Ectodermal cell (in vitro differentiated cells): Measurements from ENCODE around the gene RAI14.

Experiments used
- H3K27ac ChIP-seq: 2 replicates; pipeline ENCODE4 v1.7.0; 2013; ENCODE audit warnings: mild to moderate bottlenecking, low read depth, low read length; ENCODE audit not compliant: insufficient read depth, poor library complexity, severe bottlenecking
- H3K27me3 ChIP-seq: 2 replicates; pipeline ENCODE4 v1.7.0; 2013; ENCODE audit warnings: mild to moderate bottlenecking, low read length; ENCODE audit not compliant: insufficient read depth, control insufficient read depth, poor library complexity, severe bottlenecking
- H3K36me3 ChIP-seq: one replicate; pipeline ENCODE4 v1.7.0; 2013; ENCODE audit warnings: low read length; ENCODE audit not compliant: control insufficient read depth, insufficient read depth
- H3K4me1 ChIP-seq: one replicate; pipeline ENCODE4 v1.7.0; 2013; ENCODE audit warnings: low read length; ENCODE audit not compliant: control insufficient read depth, insufficient read depth
- H3K4me3 ChIP-seq: 2 replicates; pipeline ENCODE4 v1.7.0; 2013; ENCODE audit warnings: low read depth, low read length, control low read depth; ENCODE audit not compliant: insufficient read depth
- H3K9me3 ChIP-seq: 2 replicates; pipeline ENCODE4 v1.7.0; 2013; ENCODE audit warnings: mild to moderate bottlenecking, low read length, moderate library complexity; ENCODE audit not compliant: control insufficient read depth
- WGBS, 2 experiments: methylation state at CpG; one replicate each; pipeline ENCODE4 v1.1.7; 2013; ENCODE audit warnings: missing lambda C conversion rate in 2 of 2; 5-methylcytosine and 5-hydroxymethylcytosine counted together

The RAI14 gene

GRCh38 chr5:34859253-34859652 is 203.1 kb downstream of the RAI14 start:
- no peak overlapping the region for H3K27ac ChIP-seq
- 81% methylated on average over 5 of the region's 5 CpGs for WGBS, 2 experiments
- peaks cover under 1% of the 10 kb centered on the region for H3K4me1 ChIP-seq
- H3K36me3 ChIP-seq: no peaks in the 10 kb centered on the region
- no peaks in the 10 kb centered on the region for H3K27me3 ChIP-seq
- no peak overlapping the region for H3K4me3 ChIP-seq
- H3K9me3 ChIP-seq: no peaks in the 10 kb centered on the region

GRCh38 chr5:34863946-34864345 is 207.8 kb downstream of the RAI14 start:
- Histone ChIP-seq H3K27me3 (no peaks in the 10 kb centered on the region), H3K36me3 (no peaks in the 10 kb centered on the region), H3K4me3 (no peak overlapping the region), H3K27ac (no peak overlapping the region), H3K4me1 (no peaks in the 10 kb centered on the region), H3K9me3 (no peaks in the 10 kb centered on the region)
- 61 to 62% methylated on average over 3 of the region's 3 CpGs for WGBS, 2 experiments

- H3K4me1 ChIP-seq: no peaks in the 10 kb centered on the region
- 91 to 100% methylated on average over 2 of the region's 2 CpGs for WGBS, 2 experiments
- H3K36me3 ChIP-seq: no peaks in the 10 kb centered on the region
- no peak overlapping the region for H3K27ac ChIP-seq
- no peaks in the 10 kb centered on the region for H3K27me3 ChIP-seq
- no peak overlapping the region for H3K4me3 ChIP-seq
- no peaks in the 10 kb centered on the region for H3K9me3 ChIP-seq
Measured at GRCh38 chr5:34865091-34865490, 209.0 kb downstream of the RAI14 start.

- no peak overlapping the region for H3K27ac ChIP-seq
- H3K4me3 ChIP-seq: no peak overlapping the region
- no peaks in the 10 kb centered on the region for H3K36me3 ChIP-seq
- H3K27me3 ChIP-seq: no peaks in the 10 kb centered on the region
- no peaks in the 10 kb centered on the region for H3K4me1 ChIP-seq
- no peaks in the 10 kb centered on the region for H3K9me3 ChIP-seq
- WGBS, 2 experiments: 89% methylated on average over 2 to 3 of the region's 3 CpGs
Measured at GRCh38 chr5:34866989-34867471, 210.9 kb downstream of the RAI14 start.

- 82 to 94% methylated on average over 1 to 3 of the region's 3 CpGs for WGBS, 2 experiments
- H3K27ac ChIP-seq: no peak overlapping the region
- no peaks in the 10 kb centered on the region for H3K9me3 ChIP-seq
- H3K4me3 ChIP-seq: no peak overlapping the region
- no peaks in the 10 kb centered on the region for H3K4me1 ChIP-seq
- H3K27me3 ChIP-seq: no peaks in the 10 kb centered on the region
- H3K36me3 ChIP-seq: no peaks in the 10 kb centered on the region
Measured at GRCh38 chr5:34867660-34868059, 211.5 kb downstream of the RAI14 start.

GRCh38 chr5:34868791-34869190 is 212.7 kb downstream of the RAI14 start:
- Histone ChIP-seq H3K4me3 (no peak overlapping the region), H3K27me3 (no peaks in the 10 kb centered on the region), H3K4me1 (no peaks in the 10 kb centered on the region), H3K9me3 (no peaks in the 10 kb centered on the region), H3K36me3 (no peaks in the 10 kb centered on the region), H3K27ac (no peak overlapping the region)
- WGBS, 2 experiments: 94 to 100% methylated on average over 1 of the region's 1 CpG

GRCh38 chr5:34869256-34869655 is 213.1 kb downstream of the RAI14 start:
- no peaks in the 10 kb centered on the region for H3K9me3 ChIP-seq
- H3K36me3 ChIP-seq: no peaks in the 10 kb centered on the region
- H3K27ac ChIP-seq: no peak overlapping the region
- H3K4me1 ChIP-seq: no peaks in the 10 kb centered on the region
- H3K27me3 ChIP-seq: no peaks in the 10 kb centered on the region
- WGBS, 2 experiments: 100% methylated on average over 1 of the region's 1 CpG
- no peak overlapping the region for H3K4me3 ChIP-seq

GRCh38 chr5:34870382-34870781 is 214.3 kb downstream of the RAI14 start:
- Histone ChIP-seq H3K4me3 (no peak overlapping the region), H3K9me3 (no peaks in the 10 kb centered on the region), H3K4me1 (no peaks in the 10 kb centered on the region), H3K27ac (no peak overlapping the region), H3K27me3 (no peaks in the 10 kb centered on the region), H3K36me3 (no peaks in the 10 kb centered on the region)
- WGBS, 2 experiments: 80 to 100% methylated on average over 2 of the region's 2 CpGs

GRCh38 chr5:34876275-34876674 is 220.1 kb downstream of the RAI14 start:
- H3K27ac ChIP-seq: no peak overlapping the region
- no peaks in the 10 kb centered on the region for H3K36me3 ChIP-seq
- H3K4me1 ChIP-seq: no peaks in the 10 kb centered on the region
- no peak overlapping the region for H3K4me3 ChIP-seq
- H3K27me3 ChIP-seq: no peaks in the 10 kb centered on the region
- H3K9me3 ChIP-seq: no peaks in the 10 kb centered on the region

- Histone ChIP-seq H3K27ac (no peak overlapping the region), H3K9me3 (no peaks in the 10 kb centered on the region), H3K4me1 (no peaks in the 10 kb centered on the region), H3K27me3 (no peaks in the 10 kb centered on the region), H3K36me3 (no peaks in the 10 kb centered on the region), H3K4me3 (no peak overlapping the region)
Measured at GRCh38 chr5:34881246-34881645, 225.1 kb downstream of the RAI14 start.
